Subcutaneous abdominal adipose tissue (tissue), 5 donors: ENCODE results near the gene NRF1.

ENCODE experiments used
- H3K27ac ChIP-seq: one replicate; pipeline ENCODE4 v1.7.0; 2013; ENCODE audit warnings: low read depth, mild to moderate bottlenecking, inconsistent platforms, low read length, moderate library complexity
- H3K27me3 ChIP-seq, 5 donors: one replicate each; pipeline ENCODE4 v1.7.0; 2013; ENCODE audit warnings: low read length in 5 of 5, inconsistent platforms in 1 of 5; ENCODE audit not compliant: control insufficient read depth in 5 of 5, insufficient read depth in 4 of 5
- H3K36me3 ChIP-seq, 5 donors: one replicate each; pipeline ENCODE4 v1.7.0; 2013; ENCODE audit warnings: low read length in 5 of 5; ENCODE audit not compliant: control insufficient read depth in 5 of 5, insufficient read depth in 5 of 5
- H3K4me1 ChIP-seq, 5 donors: one replicate each; pipeline ENCODE4 v1.7.0; 2013; ENCODE audit warnings: low read length in 5 of 5, mild to moderate bottlenecking in 3 of 5, moderate library complexity in 1 of 5; ENCODE audit not compliant: control insufficient read depth in 5 of 5, insufficient read depth in 5 of 5
- H3K4me3 ChIP-seq, 5 donors: one replicate each; pipeline ENCODE4 v1.7.0; 2013; ENCODE audit warnings: low read length in 5 of 5, low read depth in 1 of 5
- H3K9ac ChIP-seq, 5 donors: one replicate each; pipeline ENCODE4 v1.7.0; 2013; ENCODE audit warnings: low read length in 5 of 5, mild to moderate bottlenecking in 4 of 5, moderate library complexity in 3 of 5
- H3K9me3 ChIP-seq, 5 donors: one replicate each; pipeline ENCODE4 v1.7.0; 2013; ENCODE audit warnings: low read length in 5 of 5; ENCODE audit not compliant: control insufficient read depth in 5 of 5
- donor health status: healthy.
- donor health status: healthy.
- donor health status: healthy.
- donor health status: healthy.
- donor health status: healthy.

The NRF1 gene

DNA sequence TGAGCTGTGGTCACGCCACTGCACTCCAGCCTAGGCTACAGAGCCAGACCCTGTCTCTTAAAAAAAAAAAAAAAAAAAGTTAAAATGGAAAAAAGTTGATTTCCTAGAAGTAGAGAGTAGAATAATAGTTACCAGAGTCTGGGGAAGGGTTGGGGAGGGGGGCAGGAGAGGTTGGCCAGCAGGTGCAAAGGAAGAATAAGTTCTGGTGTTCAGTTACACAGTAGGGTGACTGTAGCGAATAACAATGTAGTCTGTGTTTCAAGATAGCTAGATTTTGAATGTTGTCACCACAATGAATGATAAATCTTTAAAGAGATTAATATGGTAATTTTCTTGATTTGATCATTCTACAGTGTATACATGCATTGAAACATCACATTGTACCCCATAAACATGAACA lies 142.9 kb downstream of the NRF1 start:
- H3K4me3 ChIP-seq: no peak overlapping the region
- peaks cover 0 to 13% (median 7%) of the 10 kb centered on the region in 5 donors for H3K4me1 ChIP-seq
- H3K36me3 ChIP-seq: peaks cover 0 to 34% (median 17%) of the 10 kb centered on the region in 5 donors
- H3K27me3 ChIP-seq: no peaks in the 10 kb centered on the region
- H3K9ac ChIP-seq: no peak overlapping the region
- no peaks in the 10 kb centered on the region for H3K9me3 ChIP-seq
- H3K27ac ChIP-seq: no peak overlapping the region

DNA sequence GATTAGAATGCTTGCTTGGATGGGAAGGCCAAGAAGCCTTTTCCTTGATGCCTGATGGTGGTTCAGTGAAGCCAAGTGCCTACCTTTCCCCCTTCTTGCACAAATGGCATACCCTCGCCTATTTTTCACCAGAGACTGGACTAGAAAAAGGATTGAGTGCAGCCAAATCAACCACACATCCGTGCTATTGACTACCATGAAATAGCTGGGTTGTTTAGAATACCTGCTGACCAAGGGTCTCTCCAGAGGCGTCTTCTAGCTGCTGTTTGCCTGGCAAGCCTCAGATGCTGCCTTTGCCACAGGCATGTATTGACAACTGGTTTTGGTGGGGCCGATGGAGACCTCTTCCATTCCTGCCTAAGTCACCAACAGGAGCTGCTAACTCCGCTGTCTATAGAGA lies 146.5 kb downstream of the NRF1 start:
- Histone ChIP-seq H3K9ac (no peak overlapping the region), H3K4me3 (no peak overlapping the region), H3K9me3 (no peaks in the 10 kb centered on the region), H3K27me3 (no peaks in the 10 kb centered on the region), H3K36me3 (peaks cover 0 to 23% (median 14%) of the 10 kb centered on the region in 5 donors), H3K27ac (no peak overlapping the region), H3K4me1 (no peaks in the 10 kb centered on the region)

- H3K4me3 ChIP-seq: no peak overlapping the region
- no peak overlapping the region for H3K27ac ChIP-seq
- H3K4me1 ChIP-seq: no peaks in the 10 kb centered on the region
- H3K9me3 ChIP-seq: no peaks in the 10 kb centered on the region
- H3K36me3 ChIP-seq: peaks cover 0 to 3% (median 0%) of the 10 kb centered on the region in 5 donors
- no peak overlapping the region for H3K9ac ChIP-seq
- H3K27me3 ChIP-seq: no peaks in the 10 kb centered on the region
Measured at GRCh38 chr7:129762387-129762969, 151.0 kb downstream of the NRF1 start.

DNA sequence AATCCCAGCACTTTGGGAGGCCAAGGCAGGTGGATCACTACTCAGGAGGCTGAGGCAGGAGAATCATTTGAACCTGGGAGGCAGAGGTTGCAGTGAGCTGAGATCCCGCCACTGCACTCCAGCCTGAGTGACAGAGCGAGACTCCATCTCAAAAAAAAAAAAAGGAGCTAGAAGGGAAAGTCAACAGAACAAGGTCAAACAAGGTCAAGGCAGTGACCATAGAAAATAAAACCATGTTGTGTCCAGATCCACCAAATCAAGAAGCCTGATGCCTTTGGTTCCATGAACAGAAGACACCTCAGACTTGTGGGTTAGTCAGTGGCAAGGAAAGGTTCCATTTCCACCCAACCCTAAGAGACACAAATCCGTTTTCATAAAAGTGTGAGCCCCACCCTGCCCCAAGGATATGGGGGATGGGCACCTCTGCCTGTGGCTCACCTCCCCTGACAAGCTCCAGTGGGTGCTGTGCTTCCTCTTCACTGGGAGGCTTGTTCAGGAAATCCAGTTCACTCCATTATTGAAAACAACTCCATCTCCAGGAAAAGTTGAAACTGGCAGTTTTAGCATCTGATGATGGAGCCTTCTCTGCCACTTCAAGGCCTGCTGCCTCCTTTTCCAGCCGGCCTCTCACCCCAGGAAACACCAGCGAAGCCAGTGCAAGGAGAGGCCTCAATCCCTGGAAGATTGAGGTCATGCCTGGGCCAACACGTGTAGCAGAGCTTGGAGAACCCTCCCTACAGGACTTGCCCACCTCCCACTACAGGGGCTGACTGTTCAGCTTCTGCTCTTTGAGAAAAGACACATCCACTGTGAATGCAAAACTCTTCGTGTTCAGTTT lies 152.9 kb downstream of the NRF1 start:
- Histone ChIP-seq H3K36me3 (no peaks in the 10 kb centered on the region), H3K4me3 (no peak overlapping the region), H3K9me3 (no peaks in the 10 kb centered on the region), H3K27ac (no peak overlapping the region), H3K4me1 (no peaks in the 10 kb centered on the region), H3K9ac (no peak overlapping the region), H3K27me3 (peaks cover 0 to 5% (median 0%) of the 10 kb centered on the region in 5 donors)

DNA sequence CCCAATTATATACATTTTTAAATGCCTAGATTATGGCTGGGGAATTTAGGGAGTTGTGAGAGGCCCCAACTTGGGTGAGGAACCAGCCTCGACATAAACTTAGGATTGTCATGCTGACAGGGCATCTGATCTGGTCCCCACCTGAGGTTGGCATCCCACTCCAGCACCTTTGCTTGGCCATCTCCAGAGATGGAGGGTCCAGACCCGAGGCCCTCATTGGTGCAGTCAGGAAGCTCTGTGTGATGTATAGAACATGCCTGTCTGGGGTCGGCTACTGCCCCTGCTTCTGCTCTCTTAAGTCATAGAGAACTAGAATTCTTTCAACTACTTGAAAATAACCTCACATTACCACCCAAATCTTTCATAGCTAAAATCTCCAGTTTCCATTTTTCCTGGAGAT lies 153.8 kb downstream of the NRF1 start:
- no peak overlapping the region for H3K27ac ChIP-seq
- H3K4me1 ChIP-seq: no peaks in the 10 kb centered on the region
- H3K9ac ChIP-seq: no peak overlapping the region
- no peak overlapping the region for H3K4me3 ChIP-seq
- H3K36me3 ChIP-seq: no peaks in the 10 kb centered on the region
- H3K9me3 ChIP-seq: no peaks in the 10 kb centered on the region
- H3K27me3 ChIP-seq: peaks cover 0 to 5% (median 0%) of the 10 kb centered on the region in 5 donors

GRCh38 chr7:129767120-129768015 lies 155.8 kb downstream of the NRF1 start:
- H3K36me3 ChIP-seq: no peaks in the 10 kb centered on the region
- H3K9ac ChIP-seq: no peak overlapping the region

DNA sequence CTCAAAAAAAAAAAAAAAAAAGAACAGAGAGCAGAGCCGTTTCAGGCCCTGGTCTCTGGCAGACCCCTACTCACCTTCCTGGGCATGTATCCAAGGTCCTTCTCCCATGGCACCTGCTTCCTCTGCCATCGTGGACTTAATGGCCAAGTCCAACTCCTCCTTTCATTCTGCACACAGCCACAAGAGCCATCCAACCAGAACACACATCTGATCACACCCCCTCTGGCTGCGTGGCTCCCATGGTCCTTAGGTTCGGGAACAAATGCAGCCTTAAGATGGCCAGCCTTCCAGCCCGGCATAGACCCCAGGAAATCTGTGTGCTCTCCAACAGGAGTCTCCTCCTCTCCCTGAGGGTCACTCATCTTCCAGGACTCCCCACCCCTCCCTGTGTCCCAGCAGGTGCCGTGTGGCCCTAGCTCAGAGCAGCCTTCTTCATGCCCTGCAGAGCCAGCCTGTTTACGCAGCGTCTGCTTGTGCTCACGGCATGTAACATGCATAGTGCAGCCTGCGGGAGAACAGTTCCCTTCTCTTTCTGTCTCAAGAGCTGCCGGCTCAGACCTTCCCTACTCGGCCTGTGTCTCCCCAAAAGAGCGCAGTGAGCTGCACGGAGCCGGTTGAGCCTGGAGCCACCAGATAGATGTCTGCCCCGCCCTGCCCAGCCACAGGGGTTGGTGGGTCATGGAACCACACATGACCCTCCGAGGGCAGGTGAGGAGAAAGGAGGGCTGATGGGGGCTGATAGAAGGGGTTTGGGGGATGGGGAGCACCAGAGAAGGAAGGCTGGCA lies 157.3 kb downstream of the NRF1 start:
- Histone ChIP-seq H3K4me3 (no peak overlapping the region), H3K9ac (no peak overlapping the region), H3K27ac (no peak overlapping the region), H3K4me1 (peaks cover 0 to 6% (median 0%) of the 10 kb centered on the region in 5 donors), H3K27me3 (peaks cover 0 to 14% (median 9%) of the 10 kb centered on the region in 5 donors), H3K36me3 (no peaks in the 10 kb centered on the region), H3K9me3 (no peaks in the 10 kb centered on the region)

More at GRCh38 chr7:129767120-129768015, 155.8 kb downstream of the NRF1 start:
- Histone ChIP-seq H3K27ac (no peak overlapping the region), H3K4me3 (no peak overlapping the region), H3K9me3 (no peaks in the 10 kb centered on the region), H3K27me3 (peaks cover 0 to 11% (median 5%) of the 10 kb centered on the region in 5 donors), H3K4me1 (peaks cover 0 to 6% (median 0%) of the 10 kb centered on the region in 5 donors)

- Histone ChIP-seq H3K9me3 (no peaks in the 10 kb centered on the region), H3K4me3 (no peak overlapping the region), H3K36me3 (no peaks in the 10 kb centered on the region), H3K27me3 (peaks cover 0 to 14% (median 9%) of the 10 kb centered on the region in 5 donors), H3K27ac (no peak overlapping the region), H3K4me1 (peaks cover 0 to 6% (median 0%) of the 10 kb centered on the region in 5 donors), H3K9ac (no peak overlapping the region)
Measured at GRCh38 chr7:129769400-129769774, 157.9 kb downstream of the NRF1 start.
